Uterus (tissue), 2 donors: ENCODE measurements around the gene FAM25G.
"Not testable (repeated sequence)": the region's sequence is repeated elsewhere in the genome, so short reads cannot be mapped to it uniquely, and the experiment has no call there.

Experiments used
- CTCF ChIP-seq, 4 experiments: fragments of 200-600 bp in 2 of 4; fragments of 450-650 bp in 2 of 4; sonication (generic) in 2 of 4; IDR thresholded peaks; one replicate each; pipeline ENCODE4 v1.5.1; 2016 to 2019; ENCODE audit warnings: antibody characterized with exemption in 4 of 4, mild to moderate bottlenecking in 2 of 4, moderate library complexity in 1 of 4
- POLR2A ChIP-seq, 2 donors: fragments of 450-650 bp; IDR thresholded peaks; one replicate each; pipeline ENCODE4 v1.6.1; 2016; ENCODE audit warnings: antibody characterized with exemption in 2 of 2, mild to moderate bottlenecking in 1 of 2, moderate library complexity in 1 of 2

GRCh38 chr10:47480133-47480532, 11.4 kb downstream of the FAM25G start:
- not testable (repeated sequence) for TF ChIP-seq CTCF, POLR2A (IDR thresholded peaks at IDR 0.05)
